HUES6 (cell line): Measurements from ENCODE around the gene LIN54.
"Not testable (repeated sequence)": the region's sequence is repeated elsewhere in the genome, so short reads cannot be mapped to it uniquely, and the experiment has no call there.

ENCODE experiments used
- H3K27ac ChIP-seq: 2 replicates; pipeline ENCODE4 v1.7.0; 2013; ENCODE audit warnings: low read depth, mild to moderate bottlenecking, low read length, inconsistent platforms
- H3K27me3 ChIP-seq: 2 replicates; pipeline ENCODE4 v1.6.1; 2013; ENCODE audit warnings: low read length; ENCODE audit not compliant: control insufficient read depth, insufficient read depth
- H3K36me3 ChIP-seq: 2 replicates; pipeline ENCODE4 v1.6.1; 2013; ENCODE audit warnings: low read length; ENCODE audit not compliant: control insufficient read depth, insufficient read depth
- H3K4me1 ChIP-seq: 2 replicates; pipeline ENCODE4 v1.6.1; 2013; ENCODE audit warnings: low read length; ENCODE audit not compliant: control insufficient read depth, insufficient read depth
- H3K4me3 ChIP-seq: 2 replicates; pipeline ENCODE4 v1.5.1; 2013; ENCODE audit warnings: low read depth, low read length
- H3K9ac ChIP-seq: one replicate; pipeline ENCODE4 v1.6.1; 2013; ENCODE audit warnings: mild to moderate bottlenecking, low read length
- H3K9me3 ChIP-seq: 2 replicates; pipeline ENCODE4 v1.6.1; 2013; ENCODE audit warnings: low read depth, low read length; ENCODE audit not compliant: control insufficient read depth, insufficient read depth

LIN54 gene

DNA sequence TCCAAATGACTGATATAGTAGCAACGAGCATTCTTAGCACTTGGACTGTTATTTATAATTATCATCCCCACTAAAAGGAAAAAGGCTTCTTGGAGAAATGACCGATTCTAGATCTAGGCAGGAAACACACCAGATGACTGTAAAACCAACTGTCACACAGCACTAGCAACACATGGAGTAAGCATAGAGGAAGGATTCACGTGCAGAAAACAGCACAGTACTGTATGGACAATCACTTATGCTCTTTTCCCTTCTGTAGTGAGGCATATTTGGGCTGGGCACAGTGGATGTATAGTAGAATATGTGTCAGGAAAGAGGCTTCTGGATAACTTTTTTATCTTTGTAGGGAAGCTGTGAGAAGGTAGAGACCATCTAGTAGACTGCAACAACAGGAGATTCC is 18.4 kb upstream of the LIN54 start:
- Histone ChIP-seq H3K36me3 (no peaks in the 10 kb centered on the region), H3K9ac (no peak overlapping the region), H3K9me3 (peaks cover 13% of the 10 kb centered on the region), H3K27ac (no peak overlapping the region), H3K4me3 (no peak overlapping the region), H3K4me1 (no peaks in the 10 kb centered on the region), H3K27me3 (peaks cover 10% of the 10 kb centered on the region; the same call in 1 of the 2 replicates)

DNA sequence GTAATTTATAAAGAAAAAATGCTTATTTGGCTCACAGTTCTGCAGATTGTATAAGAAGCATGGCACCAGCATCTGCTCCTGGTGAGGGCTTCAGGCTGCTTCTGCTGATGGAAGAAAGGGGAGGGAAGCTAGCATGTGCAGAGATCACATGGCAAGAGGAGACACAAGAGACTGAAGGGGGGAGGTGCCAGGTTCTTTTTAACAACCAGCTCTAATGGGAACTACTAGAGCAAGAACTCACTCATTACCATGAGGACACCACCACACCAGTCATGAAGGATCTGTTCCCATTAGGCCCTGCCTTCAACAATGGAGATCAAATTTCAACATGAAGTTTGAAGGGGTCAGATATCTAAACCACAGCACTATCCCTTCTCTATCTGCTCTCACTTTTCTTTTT is 14.9 kb upstream of the LIN54 start:
- Histone ChIP-seq H3K27ac (no peak overlapping the region), H3K9ac (no peak overlapping the region), H3K4me1 (no peaks in the 10 kb centered on the region), H3K27me3 (peaks cover 7% of the 10 kb centered on the region; the same call in 1 of the 2 replicates), H3K4me3 (no peak overlapping the region), H3K36me3 (no peaks in the 10 kb centered on the region), H3K9me3 (peaks cover 16% of the 10 kb centered on the region)

DNA sequence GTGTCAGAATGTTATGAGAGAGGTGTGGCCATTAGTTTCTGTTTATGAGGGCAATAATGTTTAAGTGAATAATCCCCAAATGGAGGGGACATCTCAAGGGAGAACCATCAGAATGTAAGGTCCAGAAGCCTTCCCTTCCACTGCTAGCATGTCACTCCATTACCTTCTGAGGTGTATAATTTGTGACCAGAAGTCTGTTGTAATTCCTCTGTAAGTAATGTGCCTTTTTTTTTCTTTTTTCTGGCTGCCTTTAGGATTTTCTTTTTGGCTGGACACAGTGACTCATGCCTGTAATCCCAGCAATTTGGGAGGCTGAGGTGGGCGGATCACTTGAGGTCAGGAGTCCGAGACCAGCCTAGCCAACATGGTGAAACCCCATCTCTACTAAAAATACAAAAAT is 13.6 kb upstream of the LIN54 start:
- Histone ChIP-seq H3K27me3 (peaks cover 3% of the 10 kb centered on the region; the same call in 1 of the 2 replicates), H3K27ac (no peak overlapping the region), H3K9me3 (peaks cover 16% of the 10 kb centered on the region), H3K4me3 (no peak overlapping the region), H3K36me3 (no peaks in the 10 kb centered on the region), H3K9ac (no peak overlapping the region), H3K4me1 (no peaks in the 10 kb centered on the region)

DNA sequence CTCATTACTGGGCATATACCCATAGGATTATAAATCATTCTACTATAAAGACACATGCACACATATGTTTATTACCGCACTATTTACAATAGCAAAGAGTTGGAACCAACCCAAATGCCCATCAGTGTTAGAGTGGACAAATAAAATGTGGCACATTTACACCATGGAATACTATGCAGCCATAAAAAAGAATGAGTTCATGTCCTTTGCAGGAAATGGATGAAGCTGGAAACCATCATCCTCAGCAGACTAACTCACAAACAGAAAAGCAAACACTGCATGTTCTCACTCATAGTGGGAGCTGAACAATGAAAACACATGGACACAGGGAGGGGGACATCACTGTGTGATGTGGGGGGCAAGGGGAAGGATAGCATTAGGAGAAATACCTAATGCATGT is 13.0 kb upstream of the LIN54 start:
- peaks cover 16% of the 10 kb centered on the region for H3K9me3 ChIP-seq
- not testable (repeated sequence) for H3K9ac ChIP-seq, H3K4me3 ChIP-seq, H3K27ac ChIP-seq, H3K27me3 ChIP-seq, H3K4me1 ChIP-seq, H3K36me3 ChIP-seq

DNA sequence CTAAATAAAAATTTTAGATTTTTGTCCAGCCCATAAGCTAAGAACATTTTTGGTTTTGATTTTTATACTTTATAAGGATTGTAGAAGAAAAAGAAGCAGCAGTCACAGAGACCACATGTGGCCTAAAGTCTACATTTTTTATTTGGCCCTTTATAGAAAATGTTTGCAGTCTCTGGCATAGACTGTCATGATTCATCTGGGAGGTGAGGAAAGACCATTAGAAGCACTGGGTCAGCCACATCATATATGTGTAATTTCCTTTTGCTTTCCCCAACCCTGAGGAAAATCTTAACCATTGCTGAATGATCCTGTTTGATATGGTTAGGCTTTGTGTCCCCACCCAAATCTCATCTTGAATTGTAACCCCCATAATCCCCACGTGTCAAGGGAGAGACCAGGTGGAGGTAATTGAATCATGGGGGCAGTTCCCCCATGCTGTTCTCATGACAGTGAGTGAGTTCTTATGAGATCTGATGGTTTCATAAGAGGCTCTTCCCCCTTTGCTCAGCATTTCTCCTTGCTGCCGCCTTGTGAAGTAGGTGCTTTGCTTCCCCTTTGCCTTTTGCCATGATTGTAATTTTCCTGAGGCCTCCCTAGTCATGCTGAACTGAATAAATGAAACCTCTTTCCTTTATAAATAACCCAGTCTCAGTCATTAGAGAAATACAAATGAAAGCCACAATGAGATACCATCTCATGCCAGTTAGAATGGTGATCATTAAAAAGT is 12.3 kb upstream of the LIN54 start:
- H3K9me3 ChIP-seq = peaks cover 16% of the 10 kb centered on the region
- no peak overlapping the region for H3K4me3 ChIP-seq
- H3K27ac ChIP-seq = no peak overlapping the region

DNA sequence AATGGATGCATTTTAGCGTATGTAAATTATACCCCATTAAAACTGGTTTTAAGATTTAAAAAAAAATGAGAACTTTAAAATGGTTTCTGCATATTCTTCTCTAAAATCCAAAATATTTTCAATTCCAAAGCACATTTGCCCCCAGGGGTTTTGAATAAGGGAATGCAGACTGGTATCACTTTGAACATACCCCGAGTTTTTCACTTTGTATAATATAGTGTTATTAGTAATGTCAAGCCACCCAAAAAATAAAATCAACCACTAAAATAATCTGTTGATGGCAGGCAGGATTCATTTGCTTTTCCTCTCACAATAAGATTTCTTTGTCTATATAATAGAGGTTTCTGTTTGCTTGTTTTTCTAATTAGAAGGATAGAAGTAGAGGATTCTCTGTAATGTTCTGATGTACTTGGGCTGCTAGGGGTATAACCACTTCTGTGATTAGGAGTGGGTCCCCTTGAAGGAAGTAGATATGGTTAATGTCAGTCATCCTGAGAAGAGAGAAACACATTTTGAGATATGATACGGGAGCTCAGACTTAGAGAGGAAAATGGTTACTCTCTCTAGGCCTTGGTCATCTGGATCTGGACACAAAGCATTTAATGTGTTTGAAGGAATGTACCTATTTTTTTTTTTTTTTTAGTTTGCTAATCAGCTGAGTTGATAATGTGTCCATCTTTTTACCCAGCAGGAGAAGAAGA is 9.3 kb upstream of the LIN54 start:
- Histone ChIP-seq H3K4me3 (no peak overlapping the region), H3K9me3 (peaks cover 11% of the 10 kb centered on the region), H3K9ac (no peak overlapping the region), H3K27me3 (no peaks in the 10 kb centered on the region), H3K4me1 (no peaks in the 10 kb centered on the region), H3K36me3 (no peaks in the 10 kb centered on the region), H3K27ac (no peak overlapping the region)

More for the DNA sequence above, 12.3 kb upstream of the LIN54 start:
- Histone ChIP-seq H3K9ac (no peak overlapping the region), H3K27me3 (no peaks in the 10 kb centered on the region), H3K4me1 (no peaks in the 10 kb centered on the region), H3K36me3 (no peaks in the 10 kb centered on the region)

DNA sequence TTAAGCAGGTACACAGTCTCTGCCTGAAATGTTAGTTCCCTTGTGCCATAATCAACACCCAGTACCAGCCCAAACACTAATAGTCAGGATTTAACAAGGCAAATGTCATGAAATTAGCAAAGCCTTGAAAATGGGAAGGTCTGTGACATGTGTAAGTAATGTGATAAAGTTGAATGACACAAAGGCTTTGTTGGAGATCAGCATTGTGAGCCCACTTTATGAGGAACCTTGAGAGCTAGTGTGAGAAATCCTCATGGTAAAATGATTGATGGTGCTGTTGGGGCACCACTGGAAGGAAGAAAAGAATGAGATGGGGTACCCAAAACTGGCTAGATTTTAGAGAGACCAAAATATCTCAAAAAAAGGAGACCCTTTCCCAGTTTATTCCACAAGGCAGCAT is 3.3 kb upstream of the LIN54 start:
- H3K27me3 ChIP-seq = peaks cover 13% of the 10 kb centered on the region; the same call in 1 of the 2 replicates
- H3K27ac ChIP-seq = no peak overlapping the region
- H3K9ac ChIP-seq = no peak overlapping the region
- H3K4me1 ChIP-seq = peaks cover 5% of the 10 kb centered on the region
- H3K9me3 ChIP-seq = no peaks in the 10 kb centered on the region
- peak overlapping the region; percentile 53; the same call in 1 of the 2 replicates for H3K4me3 ChIP-seq
- no peaks in the 10 kb centered on the region for H3K36me3 ChIP-seq

DNA sequence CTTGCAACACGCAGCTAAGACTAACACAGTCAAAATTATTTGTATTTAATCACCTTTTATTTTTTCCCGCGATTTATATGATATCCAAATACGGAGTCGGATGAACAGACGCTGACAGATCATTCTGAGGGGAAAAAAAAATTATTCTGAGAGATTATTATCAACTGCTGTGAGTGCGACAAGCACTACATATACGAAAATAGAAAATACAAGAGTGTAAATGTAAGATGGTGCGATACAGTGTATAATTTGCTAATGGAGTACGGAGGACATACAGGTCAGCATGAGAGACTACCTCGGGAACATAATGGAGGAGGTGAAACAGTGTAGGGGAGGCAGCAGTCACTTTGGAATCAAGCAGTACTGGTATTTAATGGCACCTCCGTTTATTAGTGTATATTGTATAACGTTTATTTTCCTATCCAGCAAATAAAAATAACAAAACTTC is 2.8 kb upstream of the LIN54 start:
- no peaks in the 10 kb centered on the region for H3K36me3 ChIP-seq
- peak overlapping the region; percentile 53 for H3K4me3 ChIP-seq
- peaks cover 13% of the 10 kb centered on the region; the same call in 1 of the 2 replicates for H3K27me3 ChIP-seq
- H3K27ac ChIP-seq = peak overlapping the region; percentile 50; the same call in 1 of the 2 replicates
- peaks cover 5% of the 10 kb centered on the region for H3K4me1 ChIP-seq
- peak overlapping the region; percentile 30 for H3K9ac ChIP-seq
- H3K9me3 ChIP-seq = no peaks in the 10 kb centered on the region

DNA sequence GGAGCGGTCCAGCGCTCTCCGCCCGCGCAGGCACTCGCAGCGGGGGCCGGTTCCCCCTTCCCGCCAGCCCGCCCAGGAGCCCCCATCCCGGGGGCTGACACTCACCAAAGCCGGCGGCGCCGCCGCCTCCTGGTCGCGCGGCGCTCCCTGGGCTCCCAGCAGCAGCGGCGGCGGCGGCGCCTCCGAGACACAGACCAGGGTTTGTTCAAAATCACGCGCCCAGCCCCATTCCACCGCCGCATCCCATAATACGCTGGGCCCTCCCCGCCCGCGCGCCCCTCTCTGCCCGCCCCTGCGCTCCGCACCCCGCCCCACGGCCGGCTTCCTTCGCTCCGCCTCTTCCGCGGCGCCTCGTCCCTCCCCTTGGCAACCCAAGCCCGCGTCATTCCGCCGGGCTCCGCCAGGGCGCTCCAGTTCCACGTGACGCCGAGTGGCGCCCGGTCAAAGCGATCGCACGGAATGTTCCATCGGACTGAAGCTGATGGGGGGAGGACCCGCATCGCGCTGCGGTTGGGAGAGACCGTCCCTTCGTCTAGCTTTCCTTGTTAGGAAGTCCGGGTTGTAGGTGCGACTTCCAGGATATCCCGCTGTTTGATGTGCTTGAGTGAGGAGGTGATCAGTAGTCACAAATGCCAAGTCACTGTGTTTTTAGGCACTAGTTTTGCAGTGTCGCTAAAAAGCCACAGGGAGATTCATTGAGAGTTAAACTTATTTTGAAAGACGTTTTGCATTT is 2.2 kb upstream of the LIN54 start:
- Histone ChIP-seq H3K4me1 (peaks cover 5% of the 10 kb centered on the region), H3K27ac (peak overlapping the region; percentile 56; the same call in 1 of the 2 replicates), H3K4me3 (peak overlapping the region; percentile 93), H3K9me3 (no peaks in the 10 kb centered on the region), H3K27me3 (peaks cover 13% of the 10 kb centered on the region; the same call in 1 of the 2 replicates), H3K36me3 (no peaks in the 10 kb centered on the region), H3K9ac (peak overlapping the region; percentile 73)

DNA sequence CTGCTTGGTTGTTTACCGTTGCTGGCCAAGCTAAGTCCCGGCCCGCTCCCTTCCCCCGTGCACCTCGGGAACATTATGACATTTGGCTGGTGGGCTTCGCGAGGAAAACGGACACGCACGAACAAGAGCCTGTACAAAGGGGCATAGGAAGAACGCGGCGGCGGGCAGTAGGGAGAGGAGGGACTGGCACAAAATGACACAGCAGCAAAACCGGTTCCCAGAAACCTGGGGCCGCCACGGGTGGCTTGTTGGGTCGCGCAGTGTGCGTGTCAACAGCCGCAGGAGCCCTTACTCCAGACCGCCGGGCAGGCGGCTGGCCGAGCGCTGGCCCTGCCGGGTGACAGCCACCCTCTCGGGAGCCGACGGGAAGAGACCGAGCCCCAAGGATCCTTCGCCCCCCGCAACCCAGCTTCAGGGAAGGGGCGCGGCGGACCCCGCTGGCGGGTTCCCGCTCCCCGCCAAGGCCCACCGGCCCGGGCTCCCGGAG is 1.6 kb upstream of the LIN54 start:
- Histone ChIP-seq H3K4me1 (peaks cover 5% of the 10 kb centered on the region), H3K27me3 (peaks cover 13% of the 10 kb centered on the region; the same call in 1 of the 2 replicates), H3K9me3 (no peaks in the 10 kb centered on the region), H3K27ac (peak overlapping the region; percentile 56; the same call in 1 of the 2 replicates), H3K4me3 (peak overlapping the region; percentile 93), H3K9ac (peak overlapping the region; percentile 73), H3K36me3 (no peaks in the 10 kb centered on the region)
